KMS-11 (cell line): ENCODE data around the gene IQCM.

Experiments
- H2AFZ ChIP-seq: fragments of 200-600 bp; sonication (generic); 2 replicates; pipeline ENCODE4 v1.6.1; 2016; ENCODE audit warnings: antibody characterized with exemption, mixed run types, low read depth
- H3K27ac ChIP-seq: fragments of 200-600 bp; sonication (generic); 2 replicates; pipeline ENCODE4 v1.6.1; 2016; ENCODE audit warnings: mild to moderate bottlenecking, mixed run types
- H3K27me3 ChIP-seq: fragments of 200-600 bp; sonication (generic); 2 replicates; pipeline ENCODE4 v1.6.1; 2017; ENCODE audit warnings: mild to moderate bottlenecking, low read depth, mixed run types, moderate library complexity; ENCODE audit not compliant: insufficient read depth
- H3K36me3 ChIP-seq: fragments of 200-600 bp; sonication (generic); 2 replicates; pipeline ENCODE4 v1.6.1; 2017; ENCODE audit warnings: mild to moderate bottlenecking, mixed run types; ENCODE audit not compliant: insufficient read depth
- H3K4me1 ChIP-seq: fragments of 200-600 bp; sonication (generic); 2 replicates; pipeline ENCODE4 v1.6.1; 2016; ENCODE audit warnings: mild to moderate bottlenecking, low read depth, mixed run types; ENCODE audit not compliant: poor library complexity, severe bottlenecking
- H3K4me2 ChIP-seq: fragments of 200-600 bp; sonication (generic); 2 replicates; pipeline ENCODE4 v1.7.0; 2016; ENCODE audit warnings: mild to moderate bottlenecking, mixed run types
- H3K4me3 ChIP-seq: fragments of 200-600 bp; sonication (generic); IDR thresholded peaks from 2 replicates; pipeline ENCODE4 v1.6.1; 2017; ENCODE audit warnings: low read depth, low read length, mixed read lengths; ENCODE audit not compliant: insufficient read depth
- H3K79me2 ChIP-seq: fragments of 200-600 bp; sonication (generic); 2 replicates; pipeline ENCODE4 v1.6.1; 2016; ENCODE audit warnings: low read depth, mixed run types; ENCODE audit not compliant: insufficient read depth
- H3K9ac ChIP-seq: fragments of 200-600 bp; sonication (generic); 2 replicates; pipeline ENCODE4 v1.6.1; 2016; ENCODE audit warnings: mild to moderate bottlenecking, mixed run types
- H4K20me1 ChIP-seq: fragments of 200-600 bp; sonication (generic); 2 replicates; pipeline ENCODE4 v1.6.1; 2016; ENCODE audit warnings: mild to moderate bottlenecking, mixed run types; ENCODE audit not compliant: insufficient read depth
- CTCF ChIP-seq: fragments of 200-600 bp; sonication (generic); conservative IDR thresholded peaks from 2 replicates; pipeline ENCODE4 v1.6.1; 2017; ENCODE audit warnings: low read depth, mild to moderate bottlenecking, antibody characterized with exemption, low read length, moderate library complexity, mixed read lengths

IQCM gene

GRCh38 chr4:149830823-149831222 is 15.2 kb upstream of the IQCM start:
- no peaks in the 10 kb centered on the region for H3K27me3 ChIP-seq
- no peaks in the 10 kb centered on the region for H3K36me3 ChIP-seq
- H3K79me2 ChIP-seq: no peaks in the 10 kb centered on the region
- H3K9ac ChIP-seq: no peak overlapping the region
- no peak overlapping the region for H2AFZ ChIP-seq
- no peaks in the 10 kb centered on the region for H4K20me1 ChIP-seq
- H3K27ac ChIP-seq: no peak overlapping the region
- TF ChIP-seq CTCF: no peak
- no peaks in the 10 kb centered on the region for H3K4me1 ChIP-seq
- H3K4me3 ChIP-seq: no peak overlapping the region
- no peak overlapping the region for H3K4me2 ChIP-seq

GRCh38 chr4:149825336-149825735 is 9.7 kb upstream of the IQCM start:
- no peak overlapping the region for H2AFZ ChIP-seq
- H3K79me2 ChIP-seq: no peaks in the 10 kb centered on the region
- H3K4me3 ChIP-seq: no peak overlapping the region
- TF ChIP-seq CTCF: no peak
- H3K4me2 ChIP-seq: no peak overlapping the region
- no peaks in the 10 kb centered on the region for H3K4me1 ChIP-seq
- H3K36me3 ChIP-seq: no peaks in the 10 kb centered on the region
- no peaks in the 10 kb centered on the region for H4K20me1 ChIP-seq
- H3K27me3 ChIP-seq: no peaks in the 10 kb centered on the region
- H3K9ac ChIP-seq: no peak overlapping the region
- no peak overlapping the region for H3K27ac ChIP-seq

GRCh38 chr4:149823769-149824221 is 8.2 kb upstream of the IQCM start:
- Histone ChIP-seq H3K4me1 (no peaks in the 10 kb centered on the region), H2AFZ (no peak overlapping the region), H3K36me3 (no peaks in the 10 kb centered on the region), H4K20me1 (no peaks in the 10 kb centered on the region), H3K4me3 (no peak overlapping the region), H3K27me3 (no peaks in the 10 kb centered on the region), H3K9ac (no peak overlapping the region), H3K27ac (no peak overlapping the region), H3K79me2 (no peaks in the 10 kb centered on the region), H3K4me2 (no peak overlapping the region)
- no peak for TF ChIP-seq CTCF

GRCh38 chr4:149801416-149801815 is 14.2 kb downstream of the IQCM start:
- Histone ChIP-seq H3K79me2 (no peaks in the 10 kb centered on the region), H3K4me1 (no peaks in the 10 kb centered on the region), H2AFZ (no peak overlapping the region), H3K9ac (no peak overlapping the region), H3K27me3 (no peaks in the 10 kb centered on the region), H3K4me3 (no peak overlapping the region), H4K20me1 (no peaks in the 10 kb centered on the region), H3K4me2 (no peak overlapping the region), H3K27ac (no peak overlapping the region), H3K36me3 (no peaks in the 10 kb centered on the region)
- TF ChIP-seq CTCF: no peak
